Activated CD4-positive, alpha-beta T cell treated with anti-CD3 and anti-CD28 coated beads for 48 hours (primary cell): ENCODE measurements around the gene MICAL3.

Source experiments
- DNase-seq: peaks from one replicate; pipeline ENCODE4 v3.0.0-alpha.2; 2020

The MICAL3 gene

DNA sequence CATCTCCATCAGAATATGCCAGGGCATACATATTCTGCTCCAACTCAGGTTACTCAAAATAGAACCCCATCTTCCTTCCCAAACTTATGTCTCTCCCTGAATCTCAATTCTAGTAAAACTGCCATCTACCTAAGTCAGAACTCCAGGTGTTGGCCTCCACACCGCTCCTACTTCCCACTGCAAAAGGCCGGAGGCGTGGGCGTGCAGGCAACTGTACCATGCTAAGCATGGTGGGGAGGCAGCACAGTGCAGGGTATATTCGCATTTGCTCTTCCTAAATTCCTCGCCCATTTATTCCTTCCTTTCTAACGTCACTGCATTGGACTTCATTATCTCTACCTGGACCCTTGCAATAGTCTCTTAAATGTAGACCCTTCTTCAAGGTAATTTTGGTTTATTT lies 97.8 kb downstream of the MICAL3 start:
- no peak for DNase-seq

DNA sequence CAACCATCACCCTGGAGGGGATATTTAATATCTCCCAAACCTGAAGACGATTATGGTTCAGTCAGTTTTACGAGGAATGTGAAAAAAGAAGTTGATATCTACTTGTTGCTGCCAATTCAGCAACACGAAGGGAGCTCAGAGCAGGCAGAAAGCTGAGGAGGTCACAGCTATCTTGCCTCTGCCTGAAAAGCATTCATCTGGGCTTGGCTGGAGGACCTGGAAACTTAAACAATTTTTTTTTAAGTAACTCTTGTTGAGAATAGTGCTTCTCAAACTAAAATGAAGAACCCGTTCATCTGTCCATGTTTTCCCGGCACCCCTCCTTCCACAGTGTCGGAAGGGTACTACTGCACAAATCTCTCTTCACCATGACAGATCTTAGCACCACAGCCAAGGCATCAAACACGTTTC lies 98.9 kb downstream of the MICAL3 start:
- DNase-seq: no peak

DNA sequence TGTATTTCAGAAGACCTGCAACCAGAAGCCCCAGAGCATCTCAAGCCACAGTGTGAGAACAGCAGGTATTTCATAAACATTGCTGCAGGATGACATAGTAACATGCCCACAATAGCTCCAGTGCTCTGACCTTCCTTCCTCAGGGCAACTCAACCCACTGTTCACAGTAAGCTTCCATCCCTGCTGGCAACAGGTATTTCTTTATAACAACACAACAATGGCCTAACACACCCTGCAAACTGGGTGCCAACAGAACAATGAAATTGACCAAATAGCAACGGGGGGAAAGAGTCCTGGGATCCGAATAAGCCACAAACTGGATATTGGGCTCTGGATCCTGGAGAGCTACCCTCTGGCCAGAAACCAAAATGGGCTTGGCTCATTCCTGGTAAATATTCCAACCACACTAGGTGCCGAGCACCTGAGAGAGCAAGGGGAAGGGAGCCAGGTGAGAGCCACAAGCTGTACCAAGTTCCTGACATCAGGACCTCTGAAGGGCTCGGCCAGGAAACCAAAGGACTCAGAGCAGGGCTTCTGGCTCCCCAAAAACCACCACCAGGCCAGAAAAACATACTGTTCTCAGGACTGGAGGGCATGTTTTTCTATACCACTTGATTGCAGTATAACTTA lies 99.5 kb downstream of the MICAL3 start:
- no peak for DNase-seq

DNA sequence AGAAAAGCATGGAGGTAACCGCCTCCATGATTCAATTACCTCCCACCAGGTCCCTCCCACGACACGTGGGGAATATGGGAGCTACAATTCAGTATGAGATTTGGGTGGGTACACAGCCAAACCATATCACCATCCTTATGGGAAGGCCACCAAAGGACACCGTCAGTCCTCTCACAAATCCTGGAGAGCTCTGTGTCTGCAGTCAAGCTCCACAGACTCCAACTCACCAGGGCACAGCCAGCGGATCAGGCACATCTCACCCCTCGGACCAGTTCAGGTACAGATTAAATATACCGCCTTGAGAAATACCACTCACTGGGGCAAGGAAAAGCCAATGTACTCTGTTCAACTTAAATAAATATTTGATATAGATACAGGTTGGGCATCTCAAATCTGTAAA lies 100.3 kb downstream of the MICAL3 start:
- DNase-seq: no peak

DNA sequence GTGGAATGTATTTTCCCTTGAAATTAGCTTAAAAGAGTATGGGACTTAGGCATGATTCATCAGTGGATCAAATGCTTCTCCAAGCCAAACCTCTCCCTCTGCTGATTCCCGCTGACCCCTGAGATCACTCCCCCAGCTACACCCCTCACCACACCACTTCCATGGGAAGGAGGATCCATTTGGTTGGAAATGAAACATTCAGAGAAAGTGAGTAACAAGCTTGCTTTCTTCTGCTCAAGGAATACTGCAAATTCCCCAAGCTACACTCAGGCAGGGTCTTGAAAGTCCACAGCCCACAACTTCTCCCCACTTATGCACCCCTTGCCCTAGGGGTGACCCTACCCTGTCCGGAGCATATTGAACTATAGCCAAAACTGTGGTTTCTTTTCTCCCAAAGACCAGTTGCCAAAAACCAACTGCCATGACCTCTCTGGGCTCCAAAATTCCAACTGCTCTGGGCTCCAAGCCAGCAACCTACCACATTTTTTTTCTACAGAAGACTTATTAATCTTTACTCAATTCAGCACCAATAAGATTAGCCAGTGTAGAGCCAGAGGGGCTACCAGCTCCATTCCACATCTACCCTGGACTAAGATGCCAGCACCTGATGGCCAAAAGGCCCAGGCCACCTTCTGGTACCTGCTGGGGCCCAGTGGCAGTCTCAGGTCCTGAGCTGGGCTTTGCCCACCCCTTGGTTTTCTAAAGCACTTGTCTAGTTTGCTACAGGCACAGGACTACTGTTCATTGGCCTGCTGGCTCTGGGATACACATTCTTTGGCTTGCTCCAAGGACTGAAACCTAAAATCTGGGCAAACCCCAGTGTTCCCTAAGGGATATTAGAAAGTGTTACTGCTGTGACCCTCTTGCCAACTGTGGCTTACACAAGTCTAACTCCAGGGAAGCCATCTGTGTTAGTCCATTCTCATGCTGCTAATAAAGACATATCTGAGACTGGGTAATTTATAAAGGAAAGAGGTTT lies 101.1 kb downstream of the MICAL3 start:
- no peak for DNase-seq

DNA sequence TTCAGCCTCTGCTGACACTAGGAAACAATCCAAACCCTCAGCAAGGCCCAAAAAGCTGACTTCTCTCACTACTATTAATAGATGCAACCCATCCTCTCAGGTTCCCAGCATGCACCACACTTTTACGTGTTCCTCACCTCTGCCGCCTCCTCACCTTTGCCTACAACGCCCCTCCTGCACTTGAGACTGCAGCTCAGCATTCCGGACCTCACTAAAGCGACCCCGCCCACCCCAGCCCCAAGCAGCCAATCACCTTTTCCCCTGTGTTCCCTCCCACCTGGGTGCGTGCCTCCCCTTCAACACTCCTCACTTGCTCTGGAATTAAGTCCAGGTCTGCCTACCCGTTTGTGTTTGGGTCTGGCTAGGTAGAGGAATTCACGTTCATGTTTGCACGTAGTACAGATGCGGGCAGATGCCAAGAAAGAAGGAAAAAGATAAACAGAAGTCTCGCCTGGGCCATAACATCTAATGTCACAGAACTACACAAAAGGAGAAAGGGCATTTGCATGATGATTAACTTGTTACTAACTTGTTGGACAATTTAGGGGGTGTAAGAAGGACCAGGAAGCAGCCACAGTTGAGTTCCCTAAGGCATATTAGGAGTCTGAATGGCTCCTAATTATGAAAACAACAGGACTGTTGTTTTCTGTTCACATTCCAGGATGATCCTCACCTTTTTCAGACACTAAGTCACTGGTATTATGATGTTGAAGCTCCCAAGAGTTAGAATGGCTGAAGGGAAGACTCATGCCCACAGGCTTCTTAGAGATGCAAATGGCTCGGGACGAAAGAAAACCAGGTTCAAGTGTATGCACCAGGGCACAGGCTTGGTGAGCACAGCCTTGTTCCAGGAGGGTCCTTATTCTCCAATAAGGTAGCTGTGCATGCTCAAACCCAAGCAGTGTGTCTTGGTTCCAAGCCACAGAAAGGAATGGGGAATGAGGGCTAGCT lies 102.2 kb downstream of the MICAL3 start:
- DNase-seq: no peak

DNA sequence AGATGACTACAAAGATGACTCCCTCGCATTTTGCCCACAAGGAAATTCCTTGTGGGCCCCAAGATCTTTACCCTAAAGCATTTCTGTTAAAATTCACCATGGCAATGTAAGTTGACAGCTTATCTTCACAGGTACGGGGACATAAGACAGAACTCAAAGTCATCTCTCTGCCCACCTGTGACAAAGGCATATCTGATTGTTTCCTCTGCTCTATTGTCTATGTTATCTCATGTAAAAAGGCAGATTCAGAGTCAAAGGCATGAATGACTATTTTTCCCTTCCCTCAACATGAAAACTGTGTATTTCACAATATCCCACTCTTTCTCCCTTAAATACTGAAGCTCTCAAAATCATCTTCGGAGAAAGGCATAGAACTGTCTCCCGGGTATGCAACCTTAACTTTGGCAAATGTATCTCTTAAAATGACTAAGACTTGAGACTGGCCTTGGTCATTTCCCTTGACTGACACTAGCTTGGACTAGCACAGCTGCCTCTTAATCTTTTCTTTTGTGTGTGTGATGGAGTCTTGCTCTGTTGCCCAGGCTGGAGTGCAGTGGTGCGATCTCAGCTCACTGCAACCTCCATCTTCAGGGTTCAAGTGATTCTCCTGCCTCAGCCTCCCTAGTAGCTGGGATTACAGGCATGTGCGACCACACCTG lies 103.2 kb downstream of the MICAL3 start:
- DNase-seq: no peak

DNA sequence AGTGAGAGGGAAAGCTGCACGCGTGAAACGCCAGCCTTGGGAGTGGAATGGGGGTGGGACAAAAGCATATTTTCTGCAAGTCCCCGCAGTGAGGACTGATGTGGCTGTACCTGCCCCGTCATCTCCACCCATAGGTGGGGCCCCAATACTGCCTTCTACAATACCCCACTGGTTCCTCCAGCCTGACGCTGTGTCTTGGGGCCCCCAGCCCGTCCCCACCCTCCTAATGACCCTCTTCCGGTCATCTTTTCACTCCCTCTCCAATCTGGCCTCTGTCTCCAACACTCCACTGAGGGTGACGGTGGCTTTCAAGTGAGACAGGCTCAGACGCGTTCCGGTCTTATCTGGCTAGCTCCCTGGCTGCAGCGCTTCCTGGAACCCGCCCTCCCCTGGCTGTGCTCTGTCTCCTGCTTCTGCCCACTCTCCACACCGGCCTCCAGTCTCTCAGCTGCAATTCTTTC lies 104.2 kb downstream of the MICAL3 start:
- no peak for DNase-seq

DNA sequence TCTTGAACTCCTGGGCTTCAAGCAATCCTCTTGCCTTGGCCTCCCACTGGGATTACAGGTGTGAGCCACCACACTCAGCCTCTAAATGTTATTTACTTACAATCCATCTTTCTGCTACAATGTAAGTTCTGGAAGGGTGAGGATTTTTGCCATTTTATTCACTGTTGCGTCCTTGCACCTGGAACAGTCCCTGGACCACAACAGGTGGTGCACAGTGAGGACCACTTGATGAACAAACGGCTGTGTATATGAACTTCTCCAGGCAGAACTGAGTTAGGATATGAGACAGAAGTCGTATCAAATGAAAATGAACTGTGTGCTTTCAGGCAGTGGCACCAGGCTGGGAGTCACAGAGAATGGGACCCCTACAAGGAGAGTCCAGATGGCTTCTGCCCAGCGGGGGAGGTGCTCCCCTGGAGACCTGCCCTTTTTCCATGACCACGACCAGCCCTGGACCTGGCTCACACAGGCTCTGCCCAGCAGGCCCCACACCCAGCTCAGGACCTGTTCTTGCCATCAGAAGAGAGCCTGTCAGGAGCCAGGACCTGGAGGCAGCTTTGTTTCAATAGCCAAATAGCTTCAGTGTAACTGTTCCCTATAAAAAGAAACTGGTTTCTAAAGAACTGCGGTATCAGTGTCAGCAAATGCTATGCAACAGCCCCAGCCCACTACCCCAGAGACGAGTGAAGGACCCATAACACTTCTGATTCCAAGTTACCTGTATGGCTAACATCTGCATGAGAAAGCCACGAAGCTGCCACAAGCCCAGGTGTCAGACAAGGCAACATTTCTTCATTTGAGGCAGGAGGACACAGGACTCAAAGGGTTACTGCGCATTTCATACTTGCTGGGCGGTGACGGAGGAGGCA lies 104.9 kb downstream of the MICAL3 start:
- DNase-seq: no peak

DNA sequence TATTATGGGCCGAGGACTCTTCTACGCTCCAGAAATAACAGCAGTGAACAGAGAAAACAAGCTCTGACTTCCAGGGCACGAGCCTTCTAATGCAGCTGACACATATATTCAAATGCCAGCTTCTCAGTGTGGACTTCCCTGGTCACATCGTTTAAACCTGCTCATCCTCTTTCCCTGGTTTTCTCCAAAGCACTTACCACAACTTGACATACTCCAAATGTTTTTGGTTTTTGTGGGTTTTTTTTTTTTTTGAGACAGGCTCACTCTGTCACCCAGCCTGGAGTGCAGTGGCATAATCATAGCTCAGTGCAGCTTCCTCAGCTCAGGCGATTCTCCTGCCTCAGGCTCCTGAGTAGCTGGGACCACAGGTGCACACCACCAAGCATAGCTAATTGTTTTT lies 105.5 kb downstream of the MICAL3 start:
- no peak for DNase-seq

DNA sequence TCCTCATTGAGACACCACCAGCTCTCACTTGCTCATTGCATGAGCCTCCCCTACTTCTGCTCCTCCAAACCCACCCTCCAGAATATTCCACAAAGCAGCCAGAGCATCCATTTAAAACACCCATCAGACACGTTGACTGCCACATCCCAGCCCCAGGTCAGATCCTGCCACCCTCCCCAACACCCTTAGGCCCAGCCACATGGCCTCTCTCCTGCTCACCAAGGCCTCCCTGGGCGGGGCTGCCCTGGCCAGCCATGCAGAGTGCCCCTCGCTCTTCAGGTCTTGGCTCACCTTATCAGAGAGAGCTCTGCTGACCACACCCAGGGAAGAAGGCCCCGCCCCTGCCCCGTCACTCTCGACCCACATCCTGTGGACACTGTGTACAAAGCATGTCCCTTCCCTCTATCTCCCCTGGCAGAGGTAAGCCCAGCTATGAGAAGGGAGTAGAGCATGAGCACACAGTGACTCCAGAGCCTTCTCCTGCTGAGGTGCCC lies 106.8 kb downstream of the MICAL3 start:
- peak; percentile 8 for DNase-seq

DNA sequence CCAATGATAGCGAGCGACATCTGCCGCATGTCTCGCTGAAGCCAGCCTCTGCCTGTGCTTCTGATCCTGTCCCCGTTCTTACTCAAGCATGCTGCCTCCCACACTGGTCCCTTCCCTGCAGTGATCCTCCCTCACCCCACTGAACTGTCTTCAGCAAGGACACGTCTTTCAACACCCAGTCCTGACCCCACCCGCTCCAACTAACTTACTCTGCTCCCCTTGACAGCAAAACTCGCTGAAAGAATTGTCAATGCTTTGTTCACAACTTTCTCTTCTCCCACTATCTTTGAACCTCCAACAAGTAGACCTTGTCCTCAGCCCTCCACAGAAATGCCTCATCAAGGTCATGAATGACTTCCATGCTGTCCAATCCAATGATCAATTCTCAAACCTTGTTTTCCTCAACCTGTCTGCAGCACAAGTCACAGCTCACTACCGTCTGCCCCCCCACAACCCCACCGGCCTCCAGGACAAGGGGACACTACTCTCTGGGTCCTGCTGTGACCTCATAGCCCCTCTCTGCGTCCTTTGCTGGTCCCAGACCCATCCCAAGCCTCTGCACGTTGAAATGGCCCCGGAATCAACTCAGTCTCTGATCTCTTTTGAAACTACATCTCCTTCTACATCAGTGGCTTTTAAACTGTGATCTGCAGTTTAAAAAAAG lies 108.0 kb downstream of the MICAL3 start:
- no peak for DNase-seq

DNA sequence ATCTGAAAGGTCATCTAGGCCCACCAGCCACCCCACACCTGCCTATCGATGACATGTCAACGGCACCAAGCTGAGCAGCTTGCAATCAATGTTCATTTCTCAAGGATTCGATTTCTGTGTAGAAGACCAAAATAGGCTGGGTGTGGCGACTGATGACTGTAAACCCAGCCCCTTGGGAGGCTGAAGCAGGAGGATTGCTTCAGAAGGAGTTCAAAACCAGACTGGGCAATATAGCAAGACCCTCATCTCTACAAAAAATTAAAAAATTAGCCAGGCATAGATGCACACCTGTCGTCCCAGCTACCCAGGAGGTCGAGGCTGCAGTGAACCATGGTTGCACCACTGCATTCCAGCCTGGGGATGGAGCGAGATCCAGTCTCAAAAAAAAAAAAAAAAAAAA lies 108.7 kb downstream of the MICAL3 start:
- no peak for DNase-seq

DNA sequence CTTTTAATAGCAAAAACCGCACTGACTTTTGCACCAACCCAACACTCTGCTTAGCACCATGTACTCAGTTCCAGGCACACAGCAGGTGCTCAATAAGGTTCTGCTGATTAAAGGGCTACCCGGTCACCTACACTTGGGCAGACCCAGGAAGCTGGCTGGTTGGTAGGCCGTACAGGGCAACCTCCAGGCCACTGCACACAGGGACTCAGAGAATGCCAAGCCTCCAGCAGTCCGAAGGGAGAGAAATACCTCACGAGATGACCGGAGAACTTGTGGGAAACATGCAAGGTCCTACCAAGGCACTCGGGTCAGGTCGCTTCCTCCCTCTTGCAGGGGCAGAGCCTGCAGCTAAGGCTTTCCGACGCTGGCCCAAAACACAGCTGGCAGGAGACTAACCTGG lies 109.2 kb downstream of the MICAL3 start:
- DNase-seq: no peak

DNA sequence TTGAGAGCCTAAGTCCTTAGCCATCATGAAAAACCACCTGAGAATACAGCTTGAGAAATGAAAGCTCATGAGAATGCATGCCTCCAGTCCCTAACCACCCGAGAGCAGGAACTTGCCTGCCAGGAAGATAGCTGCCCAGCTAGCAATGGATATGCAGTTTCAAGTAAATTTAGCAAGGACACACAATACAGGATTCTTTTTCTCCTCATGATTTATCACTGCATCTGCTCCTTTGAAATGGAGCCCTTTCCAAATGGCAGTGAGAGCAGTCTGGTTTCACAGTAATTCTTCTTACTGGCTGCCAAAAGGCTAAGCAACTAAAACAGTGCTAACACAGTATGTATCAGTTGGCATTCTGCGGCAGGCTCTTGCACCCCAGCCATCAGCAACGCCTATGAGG lies 109.9 kb downstream of the MICAL3 start:
- DNase-seq: no peak

DNA sequence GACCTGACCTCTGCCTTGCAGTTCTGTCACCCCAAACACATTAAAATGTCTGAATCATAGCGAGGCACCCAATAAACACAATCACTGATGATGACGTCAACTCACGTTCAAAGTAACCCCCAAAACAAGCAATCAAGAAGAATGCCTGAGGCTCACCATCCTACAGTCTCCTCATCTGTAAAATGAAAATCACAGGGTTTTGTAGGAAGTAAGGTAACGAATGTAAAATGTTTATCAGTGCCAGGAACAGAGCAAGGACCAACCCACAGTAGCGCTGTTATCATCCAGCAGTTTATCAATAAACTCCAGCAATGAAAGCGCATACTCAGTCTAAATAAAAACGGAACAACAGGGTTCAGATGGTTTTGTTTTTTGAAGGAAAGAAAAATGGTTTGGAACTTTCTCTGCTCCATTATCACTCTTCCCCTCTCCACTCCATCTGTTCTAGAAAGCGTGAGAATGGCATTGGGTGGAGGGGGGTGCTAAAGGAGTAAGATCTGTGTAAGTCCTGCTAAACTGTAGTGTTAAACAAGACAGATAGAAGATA lies 110.5 kb downstream of the MICAL3 start:
- no peak for DNase-seq

DNA sequence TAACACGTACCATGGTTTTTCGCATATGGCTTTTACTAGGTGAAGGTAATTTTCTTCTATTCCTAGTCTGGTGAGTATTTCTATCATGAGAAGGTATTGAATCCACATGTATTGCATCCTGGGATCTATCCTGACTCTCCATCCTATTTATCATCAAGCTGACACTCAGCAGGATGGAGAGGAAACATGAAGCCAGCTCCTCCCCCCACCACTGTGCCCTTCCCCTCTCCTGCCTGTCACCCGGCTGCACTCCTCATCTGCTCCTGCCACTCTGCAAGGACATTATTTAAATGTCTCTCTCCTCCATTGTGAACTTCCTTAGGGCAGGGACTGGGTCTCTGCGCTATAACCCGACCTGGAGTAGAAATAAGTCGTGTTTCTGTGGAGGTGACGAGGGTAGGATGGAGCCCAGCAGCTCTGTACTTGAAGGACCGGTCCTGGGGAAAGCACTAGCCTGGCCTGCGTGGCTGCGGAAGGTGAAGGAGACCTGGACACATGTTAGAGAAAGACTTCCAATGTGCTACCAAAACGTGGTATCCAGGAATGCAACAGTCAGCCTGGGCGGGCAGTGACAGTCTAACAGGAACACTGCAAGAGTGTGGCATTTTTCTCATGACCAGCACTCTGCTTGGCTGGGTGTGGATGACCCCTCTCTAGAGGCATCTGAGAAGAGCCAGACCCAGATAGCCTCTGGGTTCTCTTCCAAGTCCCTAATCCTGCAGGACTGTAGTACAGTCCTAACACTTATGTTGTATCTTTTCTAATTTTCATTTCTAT lies 111.2 kb downstream of the MICAL3 start:
- no peak for DNase-seq

DNA sequence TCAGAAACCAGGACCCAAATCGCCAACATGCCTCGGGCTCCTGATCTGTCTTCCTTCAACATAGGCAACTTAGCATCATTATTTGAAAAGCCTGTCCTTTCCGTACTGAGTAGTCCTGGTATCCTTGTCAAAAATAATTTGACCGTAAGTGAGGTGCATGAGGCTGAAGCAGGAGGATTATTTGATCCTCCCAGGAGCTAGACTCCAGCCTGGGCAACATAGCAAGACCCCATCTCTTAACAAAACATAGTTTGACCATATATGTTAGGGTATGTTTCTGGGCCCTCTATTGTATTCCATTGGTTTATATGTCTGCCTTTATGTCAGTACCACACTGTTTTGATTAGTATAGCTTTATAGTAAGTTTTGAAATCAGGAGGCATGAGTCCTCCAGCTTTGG lies 112.5 kb downstream of the MICAL3 start:
- no peak for DNase-seq

DNA sequence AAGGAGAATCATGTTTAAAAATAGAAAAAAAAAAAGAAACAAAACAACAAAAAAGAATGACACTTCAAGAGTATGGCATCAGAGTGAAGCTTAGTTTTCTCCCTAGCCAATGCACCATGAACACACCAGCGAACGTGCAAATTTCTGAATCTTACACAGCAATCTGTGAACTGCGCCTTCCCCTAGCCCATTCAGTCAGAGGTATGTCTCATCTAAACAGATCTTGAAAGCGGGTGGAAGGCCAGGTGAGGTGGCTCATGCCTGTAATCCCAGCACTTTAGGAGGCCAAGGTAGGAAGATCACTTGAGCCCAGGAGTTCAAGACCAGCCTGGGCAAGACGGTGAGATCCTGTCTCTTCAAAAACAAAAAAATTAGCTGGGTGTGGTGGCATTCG lies 113.1 kb downstream of the MICAL3 start:
- DNase-seq: no peak
